CD4-positive, alpha-beta T cell treated with Interleukin-15 for 4 hours (primary cell): ENCODE data around the gene PLAAT3.
"Not testable (repeated sequence)": the region's sequence is repeated elsewhere in the genome, so short reads cannot be mapped to it uniquely, and the experiment has no call there.

ENCODE experiments used
- DNase-seq: peaks from one replicate; pipeline ENCODE4 v3.0.0-alpha.2; 2020; ENCODE audit warnings: low spot score

The PLAAT3 gene

DNA sequence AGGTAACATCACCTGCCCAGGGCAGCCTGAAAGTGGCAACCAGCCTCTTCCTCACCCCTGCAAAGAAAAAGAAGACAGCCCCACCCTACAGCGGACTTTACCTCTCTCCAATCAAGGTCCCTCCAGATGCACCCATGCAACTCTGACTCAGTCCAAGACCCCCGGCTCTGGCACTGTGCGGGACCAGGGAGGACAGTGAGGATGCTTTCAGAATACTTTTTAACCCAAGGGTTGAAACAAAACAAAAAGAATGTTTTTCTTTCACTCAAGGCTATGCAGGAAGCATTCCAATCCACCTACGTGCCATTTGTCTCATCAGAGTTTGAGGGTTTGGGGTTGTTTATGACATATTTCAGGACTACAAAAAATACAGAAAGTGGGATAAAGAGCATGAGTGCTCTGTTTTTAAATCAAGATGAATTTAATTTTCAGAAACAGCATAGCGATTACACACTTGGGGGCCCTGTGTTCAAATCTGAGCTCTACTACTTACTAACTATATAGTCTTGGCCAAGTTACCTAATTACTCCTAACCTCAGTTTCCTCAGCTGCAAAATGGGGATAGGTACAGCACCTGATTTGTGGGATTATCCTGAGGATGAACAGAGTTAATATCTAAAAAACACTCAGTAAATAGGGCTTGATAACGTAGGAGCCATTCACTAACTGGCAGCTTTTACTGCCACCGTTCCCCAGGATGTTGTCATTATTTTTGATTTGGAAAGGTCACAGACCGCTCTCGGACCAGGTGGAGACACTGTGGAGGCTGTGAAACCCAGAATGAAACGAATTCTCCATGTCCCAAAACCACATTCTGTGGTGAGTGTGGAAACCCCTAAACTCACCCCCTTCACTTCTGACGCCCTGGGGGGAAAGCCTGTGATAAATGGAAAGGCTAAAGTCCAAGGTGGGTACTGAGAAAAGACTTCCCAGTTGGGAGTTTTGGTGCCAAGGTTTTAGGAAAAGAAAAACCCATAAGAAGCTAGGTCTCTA lies 5.6 kb downstream of the PLAAT3 start:
- DNase-seq = no peak

DNA sequence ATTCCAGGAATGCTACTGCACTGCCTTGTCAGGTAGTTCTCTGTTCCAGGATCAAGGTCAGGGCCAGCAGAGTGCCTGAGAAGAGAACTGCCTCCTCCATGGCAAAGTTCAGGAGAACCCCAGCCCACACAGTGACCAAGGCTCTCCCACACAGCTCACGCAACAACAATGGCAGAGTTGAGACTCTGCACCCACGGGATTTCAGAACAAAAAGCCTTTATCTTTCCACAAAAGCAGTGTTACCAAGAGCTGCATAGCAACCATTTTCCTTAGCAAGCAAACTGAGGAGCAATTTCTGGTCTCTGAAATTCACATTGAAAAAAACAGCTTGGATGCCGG lies 11.1 kb downstream of the PLAAT3 start:
- DNase-seq = no peak

DNA sequence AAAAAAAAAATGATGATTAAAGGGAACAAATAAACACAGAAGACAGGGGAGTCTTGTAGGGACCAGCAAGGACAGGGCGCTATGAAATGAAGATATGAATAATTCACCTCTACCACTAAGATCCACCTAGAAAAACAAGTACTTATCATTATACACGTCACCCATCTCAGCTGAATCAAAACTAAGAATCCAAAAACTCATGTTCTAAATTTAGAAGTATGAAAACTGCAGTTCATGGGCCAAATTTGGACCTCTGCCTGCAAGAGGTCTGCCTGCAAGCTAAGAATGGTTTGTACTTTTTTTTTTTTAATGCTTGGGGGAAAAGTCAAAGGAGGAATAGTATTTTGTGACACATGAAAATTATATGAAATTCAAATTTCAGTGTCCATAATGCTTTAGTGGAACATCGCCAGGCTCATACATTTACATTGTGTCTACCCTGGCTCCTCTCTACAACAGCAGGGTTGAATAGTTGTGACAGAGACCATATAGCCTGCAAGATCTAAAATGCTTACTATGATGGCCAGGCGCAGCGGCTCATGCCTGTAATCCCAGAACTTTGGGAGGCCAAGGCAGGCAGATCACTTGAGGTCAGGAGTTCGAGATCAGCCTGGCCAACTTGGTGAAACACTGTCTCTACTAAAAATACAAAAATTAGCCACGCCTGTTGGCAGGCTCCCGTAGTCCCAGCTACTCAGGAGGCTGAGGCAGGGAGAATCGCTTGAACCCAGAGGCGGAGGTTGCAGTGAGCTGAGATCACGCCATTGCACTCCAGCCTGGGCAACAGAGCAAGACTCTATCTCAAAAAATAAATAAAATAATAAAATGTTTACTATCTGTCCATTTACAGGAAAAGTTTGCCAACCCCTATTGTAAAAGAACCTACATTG lies 11.7 kb downstream of the PLAAT3 start:
- not testable (repeated sequence) for DNase-seq

DNA sequence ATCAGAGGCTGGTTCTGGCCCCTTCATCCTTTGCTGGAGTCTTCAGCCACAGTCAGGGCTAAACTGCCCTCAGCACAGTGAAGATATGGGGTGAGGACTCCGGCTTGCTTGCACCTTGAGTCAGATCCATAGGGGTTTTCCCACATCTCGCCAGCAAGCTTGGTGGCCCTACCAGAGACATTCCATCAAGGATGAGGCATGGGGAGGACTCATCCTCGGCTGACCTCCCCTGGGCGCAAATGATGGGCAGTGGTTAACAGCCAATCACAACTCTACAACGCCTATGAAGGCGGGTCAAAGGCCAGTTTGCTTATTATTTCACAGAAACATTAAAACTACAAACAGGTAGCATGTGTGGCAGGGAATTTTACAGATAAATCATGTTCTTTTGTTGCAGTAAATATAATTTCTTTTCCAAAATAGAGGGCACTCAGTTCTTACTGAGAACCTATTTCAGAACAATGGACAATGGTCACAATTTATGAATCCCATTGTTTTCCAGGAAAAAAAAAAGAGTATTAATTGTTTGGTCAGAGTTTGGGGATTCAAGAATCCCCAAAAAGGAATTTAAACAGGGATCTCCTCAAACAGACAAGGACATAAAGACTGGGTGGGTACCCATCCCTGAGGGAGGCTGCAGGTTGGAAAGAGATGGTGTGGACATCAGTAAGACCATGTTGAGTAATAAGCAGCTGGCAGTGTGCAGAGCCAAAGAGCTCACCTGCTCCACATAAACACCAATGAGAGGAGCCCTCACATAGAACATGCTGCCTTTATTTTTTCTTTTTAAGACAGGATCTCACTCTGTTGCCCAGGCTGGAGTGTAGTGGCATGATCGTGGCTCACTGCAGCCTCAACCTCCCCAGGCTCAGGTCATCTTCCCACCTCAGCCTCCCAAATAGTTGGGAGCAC lies 14.8 kb downstream of the PLAAT3 start:
- no peak for DNase-seq

DNA sequence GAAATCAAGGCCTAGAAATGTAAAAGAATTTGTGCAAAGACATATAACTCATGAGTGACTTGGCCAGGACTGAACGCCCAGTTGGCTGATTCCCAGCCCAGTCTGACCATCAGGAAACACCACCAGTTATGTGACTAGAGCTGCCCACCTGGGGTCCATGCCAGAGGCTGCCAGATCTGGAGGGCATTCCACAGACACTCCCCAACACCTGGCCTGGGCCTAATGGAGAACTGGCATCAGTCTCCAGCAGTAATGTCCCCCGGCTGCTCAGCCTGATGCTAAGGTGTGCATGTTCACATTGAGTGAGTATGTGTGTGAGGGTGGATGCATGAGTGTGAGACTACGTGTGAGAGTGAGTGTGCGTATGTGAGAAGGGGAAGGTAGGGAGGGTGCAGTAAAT lies 15.7 kb downstream of the PLAAT3 start:
- DNase-seq = no peak

DNA sequence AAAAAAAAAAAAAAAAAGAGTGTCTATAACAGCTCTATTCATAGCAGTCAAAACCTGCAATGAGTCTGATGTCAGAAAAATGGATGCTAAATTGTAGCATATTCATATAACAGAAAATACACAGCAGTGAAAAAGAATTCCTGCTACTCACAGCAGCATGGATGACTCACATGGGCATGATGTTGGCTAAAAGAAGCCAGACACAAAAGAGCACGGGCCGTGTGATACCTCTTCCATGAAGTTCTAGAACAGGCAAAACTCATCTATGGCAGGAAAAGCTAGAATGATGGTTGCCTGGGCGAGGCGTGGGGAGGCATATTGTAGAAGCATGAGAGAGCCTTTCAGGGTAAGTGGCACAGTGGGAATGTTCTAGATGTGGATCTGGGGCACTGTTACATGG lies 18.9 kb downstream of the PLAAT3 start:
- no peak for DNase-seq

DNA sequence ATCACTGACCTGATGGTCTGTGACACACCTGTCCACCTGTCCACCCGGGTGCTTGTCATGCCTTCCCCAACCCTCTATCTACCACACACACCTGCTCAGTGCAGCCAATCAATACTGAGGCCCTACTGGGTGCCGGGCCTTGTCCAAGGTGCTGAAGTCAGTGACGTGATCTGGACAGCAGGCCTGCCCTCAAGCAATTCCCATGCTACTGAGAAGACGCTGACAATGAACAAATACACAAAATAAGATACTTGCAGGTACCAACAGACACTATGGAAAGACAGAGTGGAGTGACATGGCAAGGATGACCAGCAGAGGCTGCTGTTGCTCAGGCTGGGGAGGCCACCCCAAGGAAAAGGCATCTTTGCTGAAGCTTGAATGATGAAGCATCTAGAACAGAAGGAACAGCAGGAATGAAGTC lies 21.2 kb downstream of the PLAAT3 start:
- no peak for DNase-seq

DNA sequence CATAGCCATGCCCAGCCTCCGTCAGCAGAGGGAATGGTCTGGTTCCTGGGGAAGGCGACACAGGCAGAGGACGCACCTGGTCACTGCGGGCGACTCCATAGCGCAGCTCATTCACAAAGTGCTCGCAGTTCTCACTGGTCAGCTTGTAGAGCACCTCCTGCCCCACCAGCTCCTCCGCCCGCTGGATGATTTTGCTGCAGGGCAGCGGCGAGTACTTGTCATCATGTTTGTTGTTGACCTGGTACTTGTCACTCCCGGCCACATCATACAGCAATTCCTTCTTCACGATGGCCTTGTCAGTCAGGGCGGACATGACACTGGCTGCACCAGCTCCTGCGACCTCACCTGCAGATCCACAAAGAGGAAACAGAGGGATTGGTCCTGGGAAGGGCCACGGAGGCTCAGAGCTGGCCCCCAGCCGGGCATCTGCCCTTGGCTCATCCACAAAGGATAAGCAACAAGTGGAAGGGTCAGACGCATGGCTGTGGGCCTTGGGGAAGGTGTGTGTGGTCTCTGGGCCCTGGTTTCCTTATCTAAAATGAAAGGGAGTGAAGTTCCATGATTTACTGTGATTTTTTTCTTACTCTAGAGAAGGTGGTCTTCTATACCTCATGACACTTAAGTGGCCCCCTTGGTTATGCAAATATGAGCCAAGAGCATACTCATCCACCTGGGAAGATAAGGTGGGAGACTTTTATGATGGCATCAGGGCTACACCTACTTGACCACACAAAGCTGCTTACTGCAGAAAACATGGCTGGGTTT lies 24.0 kb downstream of the PLAAT3 start:
- DNase-seq = no peak

DNA sequence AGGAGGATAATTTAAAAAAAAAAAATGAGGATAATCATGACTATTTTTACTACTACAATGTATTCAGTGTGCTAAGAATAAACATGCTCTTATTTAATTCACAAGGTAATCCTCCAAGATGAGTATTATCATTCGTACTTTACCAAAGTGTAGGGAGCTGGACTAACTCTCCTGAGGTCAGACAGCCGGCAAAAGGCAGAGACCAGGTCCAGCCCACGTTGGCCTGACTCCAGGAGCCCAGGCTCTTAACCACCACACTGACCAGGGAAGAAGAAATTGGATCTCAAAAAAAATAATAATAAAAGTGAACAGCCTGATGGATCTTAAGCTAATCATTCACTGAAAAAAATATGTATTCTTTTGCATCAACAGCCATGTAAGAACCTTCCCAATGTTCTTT lies 25.2 kb downstream of the PLAAT3 start:
- no peak for DNase-seq

DNA sequence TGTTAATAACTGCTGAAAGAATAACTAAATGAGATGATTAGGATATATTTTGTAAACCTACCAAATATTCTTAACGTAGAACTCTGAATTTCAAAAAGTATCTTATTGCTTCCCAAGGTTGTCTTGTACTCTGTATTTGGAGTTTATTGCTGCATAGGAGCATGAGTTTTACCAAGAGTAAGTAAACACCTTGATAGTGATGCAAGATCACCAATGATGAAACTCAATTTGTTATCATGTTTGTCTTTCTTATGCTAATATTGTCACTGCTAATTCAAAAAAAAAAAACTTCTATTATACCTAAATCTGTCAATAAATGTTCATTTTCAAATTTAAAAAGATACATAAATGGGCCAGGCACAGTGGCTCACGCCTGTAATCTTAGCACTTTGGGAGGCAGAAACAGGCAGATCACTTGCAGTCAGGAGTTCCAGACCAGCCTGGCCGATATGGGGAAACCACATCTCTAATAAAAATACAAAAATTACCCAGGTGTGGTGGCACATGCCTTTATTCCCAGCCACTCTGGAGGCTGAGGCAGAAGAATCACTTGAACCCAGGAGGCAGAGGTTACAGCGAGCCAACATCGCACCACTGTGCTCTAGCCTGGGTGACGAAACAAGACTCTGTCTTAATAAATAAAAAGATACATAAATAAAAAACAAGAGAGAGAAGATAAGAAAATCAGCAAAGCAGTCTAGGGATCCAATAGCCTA lies 27.6 kb downstream of the PLAAT3 start:
- DNase-seq = no peak

DNA sequence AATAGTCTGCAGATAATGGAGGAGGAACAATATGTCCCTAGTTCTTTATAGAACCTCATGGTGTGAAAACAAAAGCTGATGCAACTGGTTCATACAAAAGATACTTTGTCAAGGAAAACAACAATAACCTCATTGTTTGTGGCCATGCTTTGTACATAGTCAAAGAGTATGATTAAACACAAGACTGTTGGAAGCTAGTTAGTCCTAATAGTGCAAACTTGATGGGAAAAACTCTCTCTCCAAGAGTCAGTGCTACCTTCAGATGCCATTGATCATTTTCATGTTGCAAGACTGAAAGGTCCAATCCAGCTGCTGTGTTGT lies 30.9 kb downstream of the PLAAT3 start:
- DNase-seq = no peak

DNA sequence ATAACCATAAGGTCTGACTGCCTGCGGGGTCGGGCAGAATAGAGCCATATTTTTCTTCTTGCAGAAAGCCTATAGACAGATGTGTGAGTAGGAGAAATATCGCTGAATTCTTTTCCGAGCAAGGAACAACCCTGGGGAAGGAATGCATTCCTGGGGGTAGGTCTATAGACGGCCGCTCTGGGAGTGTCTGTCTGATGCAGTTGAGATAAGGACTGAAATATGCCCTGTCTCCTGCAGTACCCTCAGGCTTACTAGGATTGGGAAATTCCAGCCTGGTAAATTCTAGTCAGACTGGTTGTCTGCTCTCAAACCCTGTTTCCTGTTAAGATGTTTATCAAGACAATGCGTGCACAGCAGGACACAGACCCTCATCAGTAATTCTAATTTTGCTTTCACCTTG lies 33.0 kb downstream of the PLAAT3 start:
- not testable (repeated sequence) for DNase-seq

DNA sequence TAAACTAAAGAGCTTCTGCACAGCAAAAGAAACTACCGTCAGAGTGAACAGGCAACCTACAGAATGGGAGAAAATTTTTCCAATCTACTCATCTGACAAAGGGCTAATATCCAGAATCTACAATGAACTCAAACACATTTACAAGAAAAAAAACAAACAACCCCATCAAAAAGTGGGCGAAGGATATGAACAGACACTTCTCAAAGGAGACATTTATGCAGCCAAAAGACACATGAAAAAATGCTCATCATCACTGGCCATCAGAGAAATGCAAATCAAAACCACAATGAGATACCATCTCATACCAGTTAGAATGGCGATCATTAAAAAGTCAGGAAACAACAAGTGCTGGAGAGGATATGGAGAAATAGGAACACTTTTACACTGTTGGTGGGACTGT lies 35.4 kb downstream of the PLAAT3 start:
- DNase-seq = not testable (repeated sequence)

DNA sequence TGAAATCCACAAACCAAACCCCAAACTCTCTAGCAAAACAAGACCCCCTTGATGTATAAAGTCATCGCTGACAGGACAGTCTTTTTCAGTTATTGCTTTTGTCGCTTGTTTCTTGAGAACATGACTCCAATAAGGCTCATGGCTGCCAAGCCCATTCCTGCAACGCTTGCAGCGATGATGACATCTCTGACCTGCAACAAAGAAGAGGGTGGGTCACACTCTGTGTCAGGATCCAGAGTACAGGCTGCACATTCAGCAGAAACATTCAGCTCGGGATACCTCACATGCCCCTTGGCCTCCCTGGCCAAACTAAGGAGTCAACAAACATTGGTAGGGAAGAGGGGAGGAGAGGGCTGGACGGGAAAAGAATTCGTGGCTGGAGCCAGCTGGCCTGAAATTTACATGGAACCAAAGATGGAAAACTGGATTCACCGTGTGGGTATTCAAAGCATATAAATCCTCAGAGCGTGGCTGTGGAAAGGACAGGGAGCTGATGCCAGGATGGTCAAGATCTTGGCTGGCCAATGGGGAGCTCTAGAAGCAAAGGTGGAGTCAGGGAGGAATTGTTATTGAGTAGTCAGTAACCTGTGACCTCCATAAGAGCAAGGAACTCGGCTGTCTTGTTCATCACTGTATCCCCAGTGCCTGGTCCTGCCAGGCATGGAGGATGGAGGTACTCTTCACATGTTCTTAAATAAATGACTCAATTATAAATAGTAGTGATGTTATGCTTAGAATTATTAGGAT lies 39.2 kb downstream of the PLAAT3 start:
- no peak for DNase-seq

DNA sequence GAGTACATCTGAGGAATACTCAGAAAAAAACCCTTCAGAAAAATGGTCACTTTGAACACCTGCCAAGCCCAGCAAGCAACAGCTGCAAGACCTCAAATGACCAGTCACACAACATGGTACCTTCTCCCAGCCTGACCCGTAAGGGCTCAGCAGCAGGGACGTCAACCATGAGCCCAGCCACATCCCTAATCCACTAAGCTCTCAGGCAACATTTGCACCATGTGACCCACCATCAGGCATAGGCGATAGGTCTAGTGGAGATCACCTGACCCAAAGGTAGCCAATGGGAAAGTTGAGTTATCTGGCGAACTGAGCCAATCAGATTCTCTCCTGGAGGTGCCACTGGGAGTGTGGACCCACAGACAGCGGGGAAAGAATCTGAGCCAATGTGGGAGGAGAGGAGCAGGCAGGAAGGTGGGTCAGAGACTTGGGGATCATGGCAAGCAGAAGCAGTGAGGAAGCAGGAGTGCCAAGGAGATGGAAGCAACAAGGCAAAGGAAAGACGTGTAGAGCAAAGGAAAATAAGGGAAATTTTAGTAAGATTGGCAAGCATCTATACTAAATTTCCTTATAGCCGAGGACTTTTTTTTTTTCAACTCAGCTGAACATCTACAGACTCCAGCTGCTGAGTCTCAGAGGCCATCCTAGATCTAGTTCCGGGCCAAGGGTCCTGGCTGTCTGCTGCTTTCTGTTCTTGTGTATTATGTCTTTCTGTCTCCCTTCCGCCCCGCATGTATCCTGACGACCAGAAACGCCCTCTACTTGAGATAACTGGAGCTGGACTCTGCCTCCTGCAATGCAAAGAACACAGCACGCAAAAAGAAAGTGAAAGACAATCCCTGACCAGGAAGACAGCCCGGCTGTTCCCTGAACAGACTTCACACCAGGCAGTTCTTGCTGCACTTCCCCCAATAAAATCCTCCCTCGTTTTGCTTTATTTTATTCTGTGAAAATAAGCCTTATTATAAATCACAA lies 40.1 kb downstream of the PLAAT3 start:
- peak; percentile 50 for DNase-seq

DNA sequence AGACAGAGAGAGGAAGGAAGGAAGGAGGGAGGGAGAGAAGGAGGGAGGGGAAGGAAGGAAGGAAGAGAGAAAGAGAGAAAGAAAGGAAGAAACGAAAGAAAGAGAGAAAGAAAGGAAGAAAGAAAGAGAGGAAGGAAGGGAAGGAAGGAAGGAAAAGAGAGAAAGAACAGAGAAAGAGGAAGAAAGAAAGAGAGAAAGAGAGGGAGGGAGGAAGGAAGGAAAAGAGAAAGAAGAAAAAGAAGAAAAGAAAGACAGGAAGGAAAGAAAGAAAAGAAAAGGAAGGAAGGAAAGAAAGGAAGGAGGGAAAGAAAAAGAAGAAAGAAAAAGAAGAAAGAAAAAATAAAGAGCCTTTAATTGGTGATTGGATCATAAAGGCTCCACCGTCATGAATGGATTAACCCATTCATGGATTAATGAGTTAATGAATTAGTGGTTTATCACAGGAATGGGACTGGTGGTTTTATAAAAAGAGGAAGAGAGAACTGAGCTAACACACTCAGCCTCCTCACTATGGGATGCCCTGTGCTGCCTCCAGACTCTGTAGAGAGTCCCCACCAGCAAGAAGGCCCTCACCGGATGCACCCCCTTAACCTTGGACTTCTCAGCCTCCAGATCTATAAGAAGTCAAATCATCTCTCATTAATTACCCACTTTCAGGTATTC lies 42.1 kb downstream of the PLAAT3 start:
- DNase-seq = no peak

DNA sequence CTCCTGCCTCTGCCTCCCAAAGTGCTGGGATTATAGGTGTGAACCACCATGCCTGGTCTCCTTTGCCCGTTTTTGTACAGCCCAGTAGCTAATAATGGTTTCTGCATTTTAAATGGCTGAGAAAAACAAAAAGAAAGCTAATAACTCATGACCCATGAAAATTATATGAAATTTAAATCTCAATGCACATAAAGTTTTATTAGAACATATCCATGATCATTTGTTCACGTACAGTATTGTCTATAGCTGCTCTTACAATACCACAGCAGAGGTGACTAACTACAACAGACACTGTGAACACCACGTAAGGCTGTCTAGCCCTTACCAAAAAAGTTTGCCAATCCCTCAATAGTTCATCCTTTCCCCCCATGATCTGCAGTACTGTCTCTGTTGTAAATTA lies 44.7 kb downstream of the PLAAT3 start:
- no peak for DNase-seq
